ENCODE data around the gene CDK3. TPM values are rescaled to one million over a fixed set of nuclear protein-coding genes. Genes with fewer than 3 reads are reported as not detected.

The CDK3 gene
- total and polyA plus RNA-seq, 2 of the 4 experiments (the other 2 are of a cell fraction) = 0.72 to 8.8 TPM

GRCh38 chr17:76000016-76000754 lies 470 bp upstream of the CDK3 start (continued):
- TF ChIP-seq NFE2L2 (IDR thresholded peaks at IDR 0.05; ENCODE audit: low read depth, low read length) (no peak), MAZ (IDR thresholded peaks at IDR 0.05; ENCODE audit: borderline replicate concordance, low read depth, low read length) (no peak), RFX5 (IDR thresholded peaks at IDR 0.05; ENCODE audit: low read depth, low read length) (no peak)

DNA sequence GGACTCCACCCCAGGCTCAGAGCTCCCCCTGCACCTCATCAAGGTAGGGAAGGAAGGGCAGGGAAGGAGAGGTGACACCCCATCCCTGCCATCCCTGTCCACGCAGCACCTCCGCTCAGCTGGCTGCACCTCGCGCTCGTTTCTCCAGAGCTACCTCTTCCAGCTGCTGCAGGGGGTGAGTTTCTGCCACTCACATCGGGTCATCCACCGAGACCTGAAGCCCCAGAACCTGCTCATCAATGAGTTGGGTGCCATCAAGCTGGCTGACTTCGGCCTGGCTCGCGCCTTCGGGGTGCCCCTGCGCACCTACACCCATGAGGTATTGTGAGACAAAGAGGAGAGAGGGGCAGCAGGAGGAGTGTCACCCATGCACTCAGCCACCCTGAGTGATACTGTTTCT lies 1.4 kb downstream of the CDK3 start:
- in situ Hi-C loops (cut with MboI; ENCODE audit: low sequenced_read_pairs) (no loop called here), intact Hi-C loops (cut with micrococcal nuclease) (no loop called here), dilution Hi-C loops (cut with HindIII; ENCODE audit: low sequenced_read_pairs, unreplicated experiment) (no loop called here)
- H2AFZ ChIP-seq (replicated peaks; ENCODE audit: low read length, poor library complexity) = no peak overlapping the region
- BruUV-seq (replicated peaks) = no TSS peak
- WGBS, 2 experiments (ENCODE audit: extremely low coverage in 2 of 2, insufficient read length in 1 of 2) = no CpG with 5 or more reads among the region's 12 CpGs
- no peaks in the 10 kb centered on the region for H3K27me3 ChIP-seq (ENCODE audit: control insufficient read depth, insufficient read depth, low read length)
- no peak overlapping the region for H2BK20ac ChIP-seq (ENCODE audit: low read depth, low read length)
- H3K9me3 ChIP-seq (ENCODE audit: control insufficient read depth, insufficient read depth, low read length) = no peaks in the 10 kb centered on the region
- no peak overlapping the region for H2AK9ac ChIP-seq (replicated peaks; ENCODE audit: low read depth, low read length, poor library complexity)
- no peak overlapping the region for H2BK120ac ChIP-seq (ENCODE audit: low read depth, low read length)
- no peak overlapping the region for H3K27ac ChIP-seq (ENCODE audit: insufficient read depth, low read length)
- CTCF ChIA-PET = interaction anchor here (1.0 to 1.2 kb wide), 2 partner anchors 18 to 91 kb away, joined by 3 read pairs; no protein-coding TSS in a partner anchor
- H4K20me1 ChIP-seq (ENCODE audit: insufficient read depth, low read length) = no peaks in the 10 kb centered on the region
- no peak overlapping the region for H3K18ac ChIP-seq (ENCODE audit: low read depth, low read length)
- ATAC-seq (ENCODE audit: low read depth) = no peak
- no peak overlapping the region for H4K5ac ChIP-seq (ENCODE audit: low read depth, low read length)
- H3K14ac ChIP-seq (replicated peaks; ENCODE audit: low read depth, low read length) = no peak overlapping the region
- H3K79me1 ChIP-seq (ENCODE audit: low read depth in 1 of 2, low read length in 2 of 2) = peaks cover 0 to 6% of the 10 kb centered on the region in 2 experiments; a peak in 1 of 4 replicates
- 0 out of 2 replicates have a peak, but pooled peaks cover 3% of the 10 kb centered on the region for H3K9me1 ChIP-seq (ENCODE audit: insufficient read depth, low read length)
- H2BK5ac ChIP-seq (ENCODE audit: low read depth, low read length, poor library complexity, severe bottlenecking) = no peak overlapping the region
- H3K4me1 ChIP-seq (ENCODE audit: control insufficient read depth, insufficient read depth, low read length) = peaks cover 10% of the 10 kb centered on the region
- no peak overlapping the region for H3K4me2 ChIP-seq (ENCODE audit: low read depth, low read length)
- H2AK5ac ChIP-seq (ENCODE audit: low read depth, low read length) = no peak overlapping the region
- no peak for DNase-seq
- H2BK15ac ChIP-seq (ENCODE audit: low read depth, low read length) = no peak overlapping the region
- H3K23ac ChIP-seq (ENCODE audit: low read depth, low read length) = no peak overlapping the region
- H4K91ac ChIP-seq (ENCODE audit: insufficient read depth, low read depth, low read length) = no peak overlapping the region
- H3K36me3 ChIP-seq (ENCODE audit: control insufficient read depth, insufficient read depth, low read length) = peaks cover 3% of the 10 kb centered on the region; the same call in 1 of the 2 replicates
- POLR2A ChIA-PET (ENCODE audit: unreplicated experiment) = no interaction called here
- H4K8ac ChIP-seq (ENCODE audit: low read depth in 2 of 2, low read length in 2 of 2) = no peak overlapping the region
- no peak overlapping the region for H3K56ac ChIP-seq (ENCODE audit: extremely low read depth, insufficient read depth, low read length)
- no peak overlapping the region for H3K9ac ChIP-seq (ENCODE audit: low read depth, low read length)
- no peak overlapping the region for H3K4me3 ChIP-seq (ENCODE audit: insufficient read depth, low read depth, low read length)
- no peak overlapping the region for H3K4ac ChIP-seq (ENCODE audit: low read depth, low read length)
- TF ChIP-seq RAD21 (IDR thresholded peaks at IDR 0.05; ENCODE audit: low read length) (no peak), RFX5 (IDR thresholded peaks at IDR 0.05; ENCODE audit: low read depth, low read length) (no peak), FOS (IDR thresholded peaks at IDR 0.05; ENCODE audit: low read depth, low read length) (no peak), CHD1 (IDR thresholded peaks at IDR 0.05; ENCODE audit: low read depth, low read length) (no peak), BHLHE40 (IDR thresholded peaks at IDR 0.05; ENCODE audit: low read depth, low read length) (no peak), RCOR1 (IDR thresholded peaks at IDR 0.05; ENCODE audit: insufficient replicate concordance, low read length) (no peak), CTCF (conservative IDR thresholded peaks at IDR 0.05; ENCODE audit: low read depth, low read length) (no peak), POLR2A (IDR thresholded peaks at IDR 0.05; ENCODE audit: low read depth, low read length) (no peak), ELK1 (IDR thresholded peaks at IDR 0.05; ENCODE audit: borderline replicate concordance, low read depth, low read length) (no peak), MAZ (IDR thresholded peaks at IDR 0.05; ENCODE audit: borderline replicate concordance, low read depth, low read length) (no peak), CEBPB (IDR thresholded peaks at IDR 0.05; ENCODE audit: low read depth, low read length) (no peak)
- TF ChIP-seq, protein P1, sequence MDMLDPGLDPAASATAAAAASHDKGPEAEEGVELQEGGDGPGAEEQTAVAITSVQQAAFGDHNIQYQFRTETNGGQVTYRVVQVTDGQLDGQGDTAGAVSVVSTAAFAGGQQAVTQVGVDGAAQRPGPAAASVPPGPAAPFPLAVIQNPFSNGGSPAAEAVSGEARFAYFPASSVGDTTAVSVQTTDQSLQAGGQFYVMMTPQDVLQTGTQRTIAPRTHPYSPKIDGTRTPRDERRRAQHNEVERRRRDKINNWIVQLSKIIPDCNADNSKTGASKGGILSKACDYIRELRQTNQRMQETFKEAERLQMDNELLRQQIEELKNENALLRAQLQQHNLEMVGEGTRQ (IDR thresholded peaks at IDR 0.05; ENCODE audit: low read depth, low read length) = no peak

Measured in IMR-90 (cell line).